ENCODE measurements around the gene CLCN4.
A peak's percentile ranks its signal among the peaks of the same experiment; 100 is the strongest.

The CLCN4 gene

GRCh38 chrX:10156199-10157031, at the start of gene CLCN4:
Gene CLCN4, plus strand, starts transcription at chrX:10156975. Its CDS starts 28,058 bp downstream, at chrX:10185033.
- Histone ChIP-seq H4K20me1 (peaks cover 40% of the 10 kb centered on the region), H3K27me3 (peaks cover 75% of the 10 kb centered on the region), H3K9me3 (no peaks in the 10 kb centered on the region), H3K4me1 (peaks cover 36% of the 10 kb centered on the region), H3K4me2 (peak within 1 kb of the TSS; percentile 19; the same call in 1 of the 2 replicates), H3K27ac (no peak within 1 kb of the TSS), H3K36me3 (no peaks in the 10 kb centered on the region), H3K9ac (no peak within 1 kb of the TSS), H3K4me3 (no peak within 1 kb of the TSS)
- peak; percentile 66; the same call in 1 of the 2 replicates for TF ChIP-seq Cebpa-rat (IDR thresholded peaks at IDR 0.05)

GRCh38 chrX:10107483-10107882, 49.3 kb upstream of the CLCN4 start:
- Histone ChIP-seq H3K4me3 (no peak overlapping the region), H4K20me1 (no peaks in the 10 kb centered on the region), H3K9me3 (peaks cover 15% of the 10 kb centered on the region), H3K4me1 (peaks cover 94% of the 10 kb centered on the region), H3K36me3 (peaks cover 12% of the 10 kb centered on the region), H3K9ac (peak overlapping the region; percentile 61; the same call in 1 of the 2 replicates), H3K27ac (peak overlapping the region; percentile 86), H3K27me3 (no peaks in the 10 kb centered on the region), H3K4me2 (peak overlapping the region; percentile 82)
- TF ChIP-seq Cebpa-rat (IDR thresholded peaks at IDR 0.05): no peak

- peaks cover 94% of the 10 kb centered on the region for H3K4me1 ChIP-seq
- H3K27me3 ChIP-seq: no peaks in the 10 kb centered on the region
- no peak for TF ChIP-seq Cebpa-rat (IDR thresholded peaks at IDR 0.05)
- H3K9ac ChIP-seq: no peak overlapping the region
- H3K36me3 ChIP-seq: peaks cover 5% of the 10 kb centered on the region
- no peaks in the 10 kb centered on the region for H4K20me1 ChIP-seq
- H3K27ac ChIP-seq: peak overlapping the region; percentile 86
- peak overlapping the region; percentile 82 for H3K4me2 ChIP-seq
- H3K4me3 ChIP-seq: no peak overlapping the region
- peaks cover 12% of the 10 kb centered on the region for H3K9me3 ChIP-seq
Observed at GRCh38 chrX:10108288-10108687, 48.5 kb upstream of the CLCN4 start.

- no peaks in the 10 kb centered on the region for H3K36me3 ChIP-seq
- peaks cover 100% of the 10 kb centered on the region for H3K4me1 ChIP-seq
- no peaks in the 10 kb centered on the region for H4K20me1 ChIP-seq
- H3K4me2 ChIP-seq: peak overlapping the region; percentile 82
- peak overlapping the region; percentile 46 for H3K4me3 ChIP-seq
- peak overlapping the region; percentile 86 for H3K27ac ChIP-seq
- peak overlapping the region; percentile 67; the same call in 1 of the 2 replicates for H3K9ac ChIP-seq
- no peak for TF ChIP-seq Cebpa-rat (IDR thresholded peaks at IDR 0.05)
- 0 out of 2 replicates have a peak, but pooled peaks cover under 1% of the 10 kb centered on the region for H3K9me3 ChIP-seq
- no peaks in the 10 kb centered on the region for H3K27me3 ChIP-seq
Observed at GRCh38 chrX:10109695-10110094, 47.1 kb upstream of the CLCN4 start.

GRCh38 chrX:10110316-10110935, 46.3 kb upstream of the CLCN4 start:
- Histone ChIP-seq H3K27me3 (no peaks in the 10 kb centered on the region), H3K4me1 (peaks cover 100% of the 10 kb centered on the region), H4K20me1 (no peaks in the 10 kb centered on the region), H3K4me3 (peak overlapping the region; percentile 46), H3K9me3 (no peaks in the 10 kb centered on the region), H3K4me2 (peak overlapping the region; percentile 82), H3K36me3 (no peaks in the 10 kb centered on the region), H3K9ac (peak overlapping the region; percentile 67), H3K27ac (peak overlapping the region; percentile 86)
- TF ChIP-seq Cebpa-rat (IDR thresholded peaks at IDR 0.05): no peak

- Histone ChIP-seq H3K4me1 (peaks cover 96% of the 10 kb centered on the region), H3K4me2 (peak overlapping the region; percentile 82), H3K9me3 (no peaks in the 10 kb centered on the region), H4K20me1 (no peaks in the 10 kb centered on the region), H3K27me3 (no peaks in the 10 kb centered on the region), H3K27ac (peak overlapping the region; percentile 86), H3K9ac (peak overlapping the region; percentile 67), H3K36me3 (no peaks in the 10 kb centered on the region), H3K4me3 (peak overlapping the region; percentile 46)
- TF ChIP-seq Cebpa-rat (IDR thresholded peaks at IDR 0.05): no peak
Observed at GRCh38 chrX:10110984-10111363, 45.8 kb upstream of the CLCN4 start.

- Histone ChIP-seq H3K27ac (peak overlapping the region; percentile 86), H3K4me1 (peaks cover 96% of the 10 kb centered on the region), H4K20me1 (no peaks in the 10 kb centered on the region), H3K4me3 (peak overlapping the region; percentile 46), H3K36me3 (peaks cover 1% of the 10 kb centered on the region; the same call in 1 of the 2 replicates), H3K9ac (peak overlapping the region; percentile 67), H3K4me2 (peak overlapping the region; percentile 82), H3K27me3 (no peaks in the 10 kb centered on the region), H3K9me3 (no peaks in the 10 kb centered on the region)
- no peak for TF ChIP-seq Cebpa-rat (IDR thresholded peaks at IDR 0.05)
Observed at GRCh38 chrX:10111364-10112148, 45.2 kb upstream of the CLCN4 start.

GRCh38 chrX:10112510-10112909, 44.3 kb upstream of the CLCN4 start:
- no peaks in the 10 kb centered on the region; the same call in 1 of the 2 replicates for H3K9me3 ChIP-seq
- peak overlapping the region; percentile 82 for H3K4me2 ChIP-seq
- H3K4me3 ChIP-seq: peak overlapping the region; percentile 46; the same call in 1 of the 2 replicates
- H3K36me3 ChIP-seq: peaks cover 11% of the 10 kb centered on the region
- H4K20me1 ChIP-seq: no peaks in the 10 kb centered on the region
- peak overlapping the region; percentile 86 for H3K27ac ChIP-seq
- peaks cover 96% of the 10 kb centered on the region for H3K4me1 ChIP-seq
- no peak for TF ChIP-seq Cebpa-rat (IDR thresholded peaks at IDR 0.05)
- peak overlapping the region; percentile 30; the same call in 1 of the 2 replicates for H3K9ac ChIP-seq
- no peaks in the 10 kb centered on the region for H3K27me3 ChIP-seq

GRCh38 chrX:10115082-10115481, 41.7 kb upstream of the CLCN4 start:
- Histone ChIP-seq H3K9me3 (no peaks in the 10 kb centered on the region; the same call in 1 of the 2 replicates), H3K4me3 (no peak overlapping the region), H4K20me1 (no peaks in the 10 kb centered on the region), H3K27me3 (no peaks in the 10 kb centered on the region), H3K36me3 (peaks cover 13% of the 10 kb centered on the region), H3K4me2 (peak overlapping the region; percentile 82), H3K27ac (peak overlapping the region; percentile 16; the same call in 1 of the 2 replicates), H3K4me1 (peaks cover 93% of the 10 kb centered on the region), H3K9ac (no peak overlapping the region)
- no peak for TF ChIP-seq Cebpa-rat (IDR thresholded peaks at IDR 0.05)

Data from BLaER1 (cell line).